Activated CD4-positive, alpha-beta T cell treated with anti-CD3 and anti-CD28 coated beads for 24 hours (primary cell): Measurements from ENCODE around the gene TPCN1.

Experiments
- DNase-seq, 2 donors: peaks; one replicate each; pipeline ENCODE4 v3.0.0-alpha.2; 2020; ENCODE audit warnings: low read depth in 2 of 2

The TPCN1 gene

DNA sequence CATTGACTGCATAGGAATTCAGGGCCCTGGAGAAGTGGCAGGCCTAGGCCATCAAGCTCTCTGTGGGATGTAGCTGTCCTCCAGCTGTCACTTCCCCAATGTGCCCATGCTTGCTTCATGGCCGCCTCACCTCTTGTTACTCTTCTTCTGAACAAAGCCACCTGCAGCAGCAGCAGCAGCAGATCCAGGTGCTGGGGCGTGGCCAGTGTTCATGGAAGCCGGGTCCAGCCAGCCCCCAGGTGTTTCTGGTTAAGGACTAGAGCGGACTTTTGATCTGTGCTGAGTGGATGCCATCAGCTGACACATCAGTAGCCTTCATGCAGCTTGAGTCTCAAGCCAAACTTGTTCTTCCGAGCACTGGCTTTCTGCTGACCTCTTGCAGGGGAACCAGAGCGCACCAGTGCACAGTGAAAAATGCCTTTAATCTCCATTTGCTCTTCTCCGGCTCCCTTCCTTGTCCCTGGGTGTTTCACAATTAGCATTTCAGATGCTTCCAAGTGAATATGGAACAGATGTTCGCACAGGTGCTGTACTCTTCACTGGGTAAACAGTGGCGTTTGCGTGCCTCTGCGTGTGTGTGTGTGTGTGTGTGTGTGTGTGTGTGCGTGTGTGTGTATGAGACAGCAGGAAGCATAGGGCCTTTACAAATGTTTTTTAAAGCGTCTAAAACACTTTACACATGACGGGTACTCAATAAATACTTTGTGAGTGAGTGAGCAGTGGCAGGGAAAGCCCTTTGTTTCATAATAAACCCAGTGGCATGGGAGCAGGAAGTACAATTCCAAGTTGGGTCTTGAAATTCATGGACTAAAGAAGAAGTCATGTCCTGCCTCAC, 20.1 kb downstream of the TPCN1 start:
- DNase-seq: no peak

DNA sequence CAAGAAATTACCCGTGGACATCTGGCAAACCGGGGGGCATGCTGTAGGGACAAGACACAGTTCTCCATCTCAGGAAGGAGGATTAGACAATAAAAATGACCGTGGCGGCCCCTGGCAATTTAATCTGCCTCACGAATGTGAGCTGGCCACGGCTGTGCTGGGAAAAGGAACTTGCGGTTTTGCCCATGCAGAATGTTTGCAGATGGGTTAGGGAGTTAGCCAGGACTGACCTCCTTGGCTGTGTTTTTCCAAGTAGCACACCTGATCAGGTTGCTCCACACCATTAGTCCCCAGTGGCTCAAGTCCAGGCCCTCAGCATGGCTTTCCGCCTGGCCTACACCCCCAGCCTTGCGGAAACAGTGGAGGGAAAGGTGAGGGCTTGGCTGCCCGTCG, 20.8 kb downstream of the TPCN1 start:
- DNase-seq: no peak

DNA sequence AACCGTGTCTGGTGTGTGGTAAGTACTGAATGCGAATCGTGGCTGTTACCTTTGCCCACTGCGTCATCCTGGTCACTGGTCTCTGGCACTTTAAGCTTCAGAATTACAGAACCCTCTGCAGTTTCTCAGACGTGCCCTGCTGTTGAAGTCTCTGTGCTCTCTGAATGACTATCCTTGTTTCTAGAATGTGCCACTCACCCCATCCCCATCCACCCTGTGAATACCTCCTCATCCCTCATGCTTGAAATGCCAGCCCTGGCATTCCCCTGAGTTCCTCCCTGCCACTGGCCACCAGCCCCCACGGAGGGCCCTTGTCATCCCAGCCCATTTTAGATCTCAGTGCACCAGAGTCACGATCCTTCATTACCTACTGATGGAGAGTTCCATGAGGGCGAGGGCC, 21.3 kb downstream of the TPCN1 start:
- DNase-seq: no peak

DNA sequence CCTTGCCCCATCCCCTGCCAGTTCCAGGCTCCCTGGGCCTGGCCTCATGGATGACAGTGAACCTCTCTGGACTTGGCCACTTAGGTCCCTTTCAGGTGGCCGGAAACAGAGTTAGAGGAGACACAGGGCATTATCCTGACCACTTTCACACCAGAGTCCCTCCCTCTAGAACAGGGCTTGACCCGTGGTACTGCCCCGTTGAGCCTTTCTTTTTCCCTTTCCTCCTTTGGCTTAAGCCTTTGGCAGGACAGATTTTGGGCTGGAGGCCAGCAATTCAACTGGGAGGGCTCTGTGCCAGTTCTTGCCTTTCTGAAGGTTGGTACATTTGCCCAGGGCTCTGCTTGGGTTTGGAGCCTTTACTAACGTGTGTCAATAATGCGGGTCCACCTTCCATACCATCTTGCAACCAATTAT, 22.8 kb downstream of the TPCN1 start:
- no peak for DNase-seq

DNA sequence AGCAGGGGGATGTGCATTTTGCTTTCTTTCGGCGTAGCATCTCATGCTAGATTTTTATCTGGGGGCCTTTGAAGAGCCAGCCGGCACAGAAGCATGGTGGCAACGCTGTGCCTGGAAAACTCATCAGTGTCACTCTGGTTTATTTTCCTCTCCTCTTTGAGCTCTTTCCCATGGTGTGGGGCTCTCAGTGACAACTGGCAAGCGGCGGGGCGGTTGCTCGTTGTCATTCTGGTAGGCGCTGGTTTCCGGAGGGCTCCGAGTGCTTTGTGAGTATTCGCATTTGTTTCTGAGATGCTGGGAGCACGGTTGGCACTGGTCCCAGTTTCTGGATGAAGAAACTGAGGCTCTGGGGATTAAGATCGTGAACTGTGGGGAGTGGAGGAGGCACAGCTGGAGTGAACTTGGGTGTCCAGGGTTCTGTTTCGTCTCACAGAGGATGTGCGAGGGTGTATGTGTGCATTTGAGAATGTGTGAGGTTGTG, 23.3 kb downstream of the TPCN1 start:
- DNase-seq: no peak

DNA sequence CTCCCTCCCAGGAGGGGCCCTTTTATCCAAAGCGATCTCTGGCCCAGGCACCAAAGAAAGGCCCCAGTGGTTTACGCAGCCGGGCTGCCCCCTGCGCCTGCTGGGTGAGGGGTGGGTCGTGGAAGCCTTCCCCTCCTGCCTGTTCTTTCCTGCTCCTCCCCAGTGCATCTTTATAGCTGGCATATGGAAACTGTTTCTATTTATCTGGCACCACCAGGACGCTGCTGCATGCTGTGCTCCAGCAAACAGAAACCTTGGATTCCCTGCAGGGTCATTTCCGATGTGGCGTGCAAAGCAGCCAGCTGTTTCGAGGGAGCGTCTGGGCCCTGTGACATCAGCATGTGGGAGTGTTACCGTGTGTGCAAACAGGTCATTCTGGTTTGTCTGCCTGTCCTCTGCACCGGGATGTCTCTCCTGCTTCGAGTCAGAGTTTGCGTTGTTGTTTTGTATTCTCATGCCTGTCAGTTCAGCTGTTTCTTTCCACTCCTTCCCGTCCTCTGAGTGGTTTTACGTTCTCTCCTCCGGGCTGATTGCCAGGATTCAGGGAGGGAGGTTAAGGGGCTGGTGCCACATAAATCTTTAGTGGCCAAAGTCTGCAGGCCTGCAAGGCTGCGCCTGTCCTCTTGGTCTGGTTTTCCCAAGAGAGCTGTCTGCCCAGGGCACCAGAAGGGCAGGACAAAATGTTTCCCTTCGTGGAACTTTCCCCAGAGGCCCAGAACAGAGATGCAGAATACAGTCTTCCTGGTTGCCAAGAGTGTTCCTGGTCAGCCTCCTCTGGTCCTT, 24.6 kb downstream of the TPCN1 start:
- DNase-seq: no peak

DNA sequence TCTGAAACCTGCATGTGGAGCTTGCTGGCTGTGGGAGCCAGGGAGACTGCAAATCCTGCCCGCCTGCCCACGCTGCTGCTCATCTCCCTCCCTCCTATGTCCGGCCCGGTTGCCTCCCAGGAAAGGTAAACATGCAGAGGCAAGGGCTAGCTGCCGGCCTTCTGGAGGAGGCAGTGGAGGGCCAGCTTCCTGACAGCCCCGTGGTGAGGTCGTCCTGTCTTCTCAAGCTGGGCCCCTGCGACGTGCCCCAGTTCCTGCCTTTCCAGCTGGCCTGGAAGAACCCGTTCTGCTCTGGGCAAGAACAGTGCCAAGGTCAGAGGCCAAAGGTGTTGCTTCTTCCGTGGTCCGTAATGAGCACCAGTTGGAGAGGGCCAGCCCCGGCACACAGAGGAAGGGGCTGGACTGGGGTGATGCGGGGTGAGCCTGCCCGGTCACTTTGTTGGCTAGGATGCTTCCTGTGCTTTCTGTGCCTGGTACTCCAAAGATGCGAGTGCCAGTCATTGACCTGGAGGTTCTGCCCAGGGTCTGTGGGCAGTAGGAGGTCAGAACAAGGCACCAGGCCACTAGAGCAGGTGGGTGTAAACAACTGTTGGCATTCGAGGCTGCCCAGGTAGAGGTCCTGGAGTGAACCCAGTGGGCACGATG, 25.3 kb downstream of the TPCN1 start:
- DNase-seq: no peak

DNA sequence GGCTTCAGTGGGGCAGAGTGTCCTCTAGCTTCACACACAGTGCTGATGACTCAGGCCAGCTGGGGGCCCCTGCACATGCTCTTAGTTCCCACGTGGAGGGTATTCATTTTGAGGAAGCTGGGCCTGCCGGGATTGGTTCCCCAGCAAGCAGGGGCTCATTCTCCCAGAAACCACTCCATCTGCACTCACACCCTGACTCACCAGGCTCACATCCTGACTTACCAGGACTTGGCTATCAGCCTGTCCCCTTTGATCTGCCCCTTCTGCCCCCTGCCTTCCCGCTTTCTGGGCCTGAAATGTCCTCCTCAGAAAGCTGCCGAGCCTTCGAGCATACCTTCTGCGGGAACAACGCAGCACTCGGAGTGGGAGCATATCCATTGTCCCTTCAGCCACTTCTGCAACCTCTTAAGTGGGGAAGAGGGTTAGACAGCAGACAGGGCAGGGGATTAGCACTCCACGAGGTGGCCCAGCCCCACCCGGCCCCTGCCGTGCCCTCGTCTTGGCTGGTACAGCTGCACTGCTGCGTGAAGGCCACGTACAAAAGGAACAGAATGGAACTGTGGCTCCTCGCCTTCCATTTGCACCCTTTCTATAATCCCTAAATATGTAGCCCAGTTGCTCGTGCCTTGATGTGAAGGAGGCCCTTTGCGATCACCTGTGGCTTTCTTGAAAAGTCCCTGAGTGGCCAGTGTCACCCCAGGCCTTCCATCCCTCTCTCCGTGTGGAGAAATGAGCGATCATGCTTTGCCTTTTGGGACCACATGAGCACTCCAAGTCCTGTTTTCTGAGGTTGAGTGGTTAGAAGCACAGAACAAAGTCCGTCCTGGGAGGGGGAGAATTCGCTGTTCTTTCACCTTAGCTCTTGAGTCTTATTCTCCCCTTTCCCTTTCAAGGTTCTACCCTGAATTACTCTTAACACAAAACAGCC, 26.1 kb downstream of the TPCN1 start:
- no peak for DNase-seq

DNA sequence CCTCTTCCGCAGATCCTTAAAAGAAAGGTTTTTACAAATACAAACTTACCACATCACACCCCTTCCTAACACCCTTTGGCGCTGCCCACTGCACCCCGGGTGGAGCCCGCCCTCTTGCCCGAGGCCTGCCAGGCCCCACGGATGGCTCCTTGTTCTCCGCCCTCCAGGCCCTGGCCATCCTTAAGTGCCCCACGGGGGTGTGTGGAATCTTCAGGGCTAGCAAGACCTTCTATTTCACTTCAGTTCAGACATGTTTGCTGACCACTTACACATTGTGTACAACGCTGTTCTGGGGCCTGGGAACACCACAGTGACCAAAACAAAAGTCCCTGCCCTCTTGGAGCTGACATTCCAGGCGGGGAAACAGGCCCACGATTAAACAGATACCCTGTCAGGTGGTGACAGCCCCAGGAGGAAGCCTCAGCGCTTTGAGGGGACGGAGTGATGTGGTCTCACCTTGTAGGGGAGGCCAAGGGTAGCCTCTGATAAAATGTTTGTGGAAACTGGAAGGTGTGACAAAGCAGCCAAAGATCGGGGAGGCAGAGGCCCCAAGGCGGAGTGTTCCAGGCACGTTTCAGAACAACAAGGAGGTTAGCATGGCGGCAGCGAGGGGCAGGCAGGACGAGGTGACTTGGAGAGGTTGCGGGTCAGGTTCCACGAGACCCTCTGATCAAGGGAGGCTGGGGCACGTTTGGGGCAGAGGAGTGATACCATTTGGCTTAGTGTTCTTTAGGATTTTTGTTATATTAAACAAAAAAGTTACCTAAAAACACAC, 27.0 kb downstream of the TPCN1 start:
- DNase-seq: no peak

DNA sequence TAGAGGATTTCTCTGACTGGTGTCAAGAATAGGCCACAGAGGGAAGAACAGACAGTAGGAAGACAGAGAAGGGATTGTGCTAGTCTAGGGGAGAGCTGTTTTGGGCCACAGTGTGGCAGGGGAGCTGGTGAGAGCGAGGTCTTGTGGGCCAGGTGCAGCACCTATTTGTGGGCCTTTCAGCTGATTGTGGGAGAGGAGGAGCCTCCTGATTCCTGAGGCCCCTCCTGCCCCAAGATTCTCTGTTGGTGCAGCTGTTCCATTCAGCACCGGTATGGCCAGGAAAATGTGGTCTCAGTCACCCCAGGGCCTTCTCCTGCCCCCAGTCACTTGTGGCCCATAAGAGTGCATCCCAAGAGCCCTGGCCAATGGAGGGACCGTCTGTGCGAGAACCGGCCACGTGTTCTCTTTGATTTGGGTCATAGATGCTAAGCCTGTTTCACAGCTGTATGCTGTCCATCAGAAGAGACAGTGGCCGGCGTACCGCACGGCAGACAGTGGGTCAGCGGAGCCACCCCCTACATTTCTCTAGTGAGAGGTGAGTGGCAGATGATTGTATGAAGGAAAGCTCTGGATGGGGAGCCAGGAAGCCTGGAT, 27.7 kb downstream of the TPCN1 start:
- no peak for DNase-seq

DNA sequence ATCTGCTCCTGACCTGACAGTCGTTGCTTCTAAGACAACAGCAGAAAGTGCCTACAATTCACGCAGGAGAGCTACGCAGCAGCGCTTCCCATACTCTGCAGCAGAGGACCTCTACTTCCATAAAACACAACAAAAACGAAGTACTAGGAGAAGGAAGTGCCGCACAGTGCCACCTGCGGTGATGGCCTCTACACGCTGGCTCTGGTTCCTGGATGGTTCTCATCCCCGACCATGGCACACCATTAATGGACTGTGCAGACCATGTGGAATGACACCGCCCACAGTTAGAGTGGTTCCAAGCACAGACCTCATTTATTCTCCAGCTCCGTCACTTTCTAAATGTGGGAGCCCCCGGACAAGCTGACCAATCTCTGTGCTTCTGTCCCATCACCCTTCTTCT, 28.3 kb downstream of the TPCN1 start:
- no peak for DNase-seq

DNA sequence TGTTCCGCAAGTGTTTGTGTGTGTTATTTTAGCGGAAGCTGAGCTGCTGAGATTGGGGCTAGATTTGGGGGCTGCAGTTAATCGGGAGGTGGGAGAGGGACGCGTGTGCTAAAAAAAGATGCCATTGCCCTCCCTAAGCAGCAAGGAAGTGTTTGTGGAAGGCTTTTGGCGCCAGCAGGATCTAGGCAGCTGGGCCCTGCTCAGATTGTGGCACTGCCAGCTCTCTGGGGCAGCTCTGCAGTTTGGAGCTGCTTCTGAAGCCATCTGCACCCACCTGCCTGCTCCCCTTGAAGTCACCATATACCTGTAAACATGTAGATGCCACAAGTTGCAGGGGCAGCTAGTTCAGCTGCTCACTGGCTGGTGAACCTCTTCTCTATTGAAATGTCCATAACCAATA, 28.8 kb downstream of the TPCN1 start:
- no peak for DNase-seq

DNA sequence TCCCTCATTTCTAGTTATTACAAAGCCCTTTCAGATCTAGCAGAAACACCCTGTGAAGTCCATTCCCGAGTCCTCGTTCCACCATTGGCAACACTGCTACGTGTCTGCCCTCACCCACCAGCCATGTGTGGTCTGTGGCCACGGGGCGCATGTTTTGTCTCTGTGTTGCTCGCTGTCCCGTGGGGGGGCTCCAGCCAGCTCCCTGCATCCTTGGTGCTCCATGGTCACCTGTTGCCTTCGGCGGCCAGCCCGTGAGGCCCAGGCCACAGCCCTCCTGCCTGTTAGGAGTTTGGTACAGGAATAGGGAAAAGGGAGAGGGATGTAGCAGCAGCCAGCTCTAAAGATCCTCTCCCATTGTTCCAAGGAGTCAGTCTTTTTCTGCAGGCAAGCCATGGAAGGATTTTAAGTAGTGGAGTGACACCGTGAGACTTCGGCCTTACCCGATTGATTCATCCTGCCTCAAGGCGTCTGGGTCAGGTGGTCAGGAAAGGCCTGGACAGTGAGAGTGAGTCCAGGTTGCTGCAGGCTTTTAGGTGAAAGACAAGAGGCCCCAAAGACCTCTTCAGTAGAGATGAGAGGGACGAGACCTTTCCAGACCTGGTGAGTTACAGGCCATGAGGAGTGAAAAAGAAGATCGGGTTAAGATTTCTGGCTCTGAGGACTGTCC, 30.3 kb downstream of the TPCN1 start:
- DNase-seq: no peak

DNA sequence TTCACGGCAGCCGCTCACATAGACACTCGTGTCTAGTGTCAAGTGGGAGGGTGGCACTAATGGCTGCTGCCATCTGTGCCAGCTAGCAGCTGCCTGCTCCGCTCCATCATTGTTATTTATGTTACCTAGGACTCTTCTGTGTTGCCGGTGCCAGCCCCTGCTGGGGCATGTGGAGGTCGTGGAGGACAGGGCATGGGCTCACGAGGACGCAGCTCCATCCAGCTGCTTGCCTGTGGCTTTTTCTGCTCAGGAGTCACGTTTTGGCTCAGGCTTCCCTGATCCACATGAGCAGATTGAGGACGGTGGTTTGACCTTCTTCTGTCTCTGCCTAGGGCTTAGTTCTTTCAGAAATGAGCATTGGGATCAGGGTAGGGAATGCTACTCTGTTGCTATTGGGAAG, 31.2 kb downstream of the TPCN1 start:
- DNase-seq: no peak

DNA sequence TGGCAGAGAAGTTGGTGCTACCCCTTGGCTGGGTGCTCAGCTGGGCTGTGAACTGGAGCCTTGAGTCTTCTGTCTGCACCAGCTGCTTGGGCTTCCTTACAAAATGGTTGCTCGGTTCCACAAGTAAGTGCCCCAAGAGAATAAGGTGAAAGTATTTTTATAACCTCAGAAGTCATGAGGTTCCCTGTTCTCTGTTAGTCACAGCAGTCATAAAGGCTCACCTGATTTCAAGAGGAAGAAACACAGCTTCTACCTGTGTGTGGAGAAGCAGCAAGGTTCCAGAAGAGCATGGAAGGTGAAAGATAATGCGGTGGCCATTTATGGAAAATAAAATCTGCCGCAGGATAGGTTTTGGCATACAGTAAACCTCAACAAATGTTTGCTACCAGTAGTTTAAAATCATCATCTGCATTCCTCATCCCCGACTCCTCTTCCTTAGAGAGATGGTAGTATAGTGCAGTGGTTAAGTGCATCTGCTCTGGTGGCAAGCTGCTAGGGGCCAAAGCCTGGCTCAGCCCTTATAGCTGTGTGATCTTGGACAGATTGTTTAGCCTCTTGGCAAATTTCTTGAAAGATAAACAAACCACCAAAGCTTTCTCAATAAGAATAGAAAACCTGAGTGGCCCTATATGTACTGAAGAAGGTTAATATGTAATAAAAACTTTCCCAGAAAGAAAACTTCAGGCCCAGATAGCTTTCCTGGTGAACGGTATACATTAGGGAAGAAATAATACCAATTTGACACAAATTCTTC, 32.4 kb downstream of the TPCN1 start:
- DNase-seq: no peak

DNA sequence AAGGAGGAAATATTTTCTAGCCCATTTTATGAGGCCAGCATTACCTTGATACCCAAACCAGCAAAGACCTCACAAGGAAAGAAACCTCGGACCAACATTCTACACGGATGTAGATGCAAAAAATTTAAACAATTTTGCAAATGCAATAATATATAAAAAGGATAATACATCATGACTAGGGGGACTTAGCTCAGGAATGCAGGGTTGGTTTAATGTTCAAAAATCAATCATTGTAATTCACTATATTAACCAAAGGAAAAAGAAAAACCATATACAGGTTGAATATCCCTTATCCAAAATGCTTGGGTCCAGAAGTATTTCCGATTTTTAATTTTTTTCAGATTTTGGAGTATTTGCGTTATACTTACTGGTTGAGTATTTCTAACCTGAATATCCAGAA, 33.0 kb downstream of the TPCN1 start:
- no peak for DNase-seq

DNA sequence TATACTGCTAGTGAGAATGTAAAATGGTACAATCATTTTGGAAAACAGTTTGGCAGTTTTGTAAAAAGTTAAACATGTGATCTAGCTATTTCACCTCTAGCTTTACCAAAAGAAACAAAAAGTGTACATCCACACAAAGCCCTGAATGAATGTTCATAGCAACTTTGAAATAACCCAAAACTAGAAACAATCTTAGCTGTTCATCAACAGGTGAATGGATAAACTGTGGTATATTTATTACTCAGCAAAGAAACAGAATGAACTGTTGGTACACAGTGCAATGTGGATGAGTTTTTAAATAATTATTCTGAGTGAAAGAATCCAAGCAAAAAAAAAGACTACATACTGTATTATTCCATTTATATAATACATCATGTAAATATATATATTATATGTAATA, 36.3 kb downstream of the TPCN1 start:
- DNase-seq: no peak

DNA sequence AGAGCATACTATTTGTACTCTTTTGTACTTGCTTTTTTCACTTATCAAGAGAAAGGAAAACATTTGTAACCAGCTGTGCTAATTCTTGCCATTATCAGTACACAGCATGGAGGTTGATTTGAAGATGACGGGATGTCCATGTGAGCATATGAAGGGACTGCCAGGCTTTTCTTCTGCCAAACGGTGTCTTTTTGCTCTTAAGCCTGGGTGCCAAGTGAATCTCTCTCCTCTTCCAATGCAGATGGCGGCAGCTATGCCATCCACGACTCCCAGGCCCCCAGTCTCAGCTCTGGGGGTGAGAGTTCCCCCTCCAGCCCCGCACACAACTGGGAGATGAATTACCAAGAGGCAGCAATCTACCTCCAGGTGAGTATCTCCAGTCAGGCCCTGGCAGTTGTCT, 38.9 kb downstream of the TPCN1 start:
- no peak for DNase-seq
